Endothelial cell of coronary artery (primary cell): Measurements from ENCODE around the gene AKAP10. TPM values are rescaled to one million over a fixed set of nuclear protein-coding genes. Genes with fewer than 3 reads are reported as not detected.

Source experiments
- total RNA-seq: library from RNA; depleted of rRNA; stranded (reverse); fragments of >200 nt; gene quantifications from 2 replicates; pipeline ENCODE4 v1.2.3, GENCODE V29; 2014

The AKAP10 gene, protein sequence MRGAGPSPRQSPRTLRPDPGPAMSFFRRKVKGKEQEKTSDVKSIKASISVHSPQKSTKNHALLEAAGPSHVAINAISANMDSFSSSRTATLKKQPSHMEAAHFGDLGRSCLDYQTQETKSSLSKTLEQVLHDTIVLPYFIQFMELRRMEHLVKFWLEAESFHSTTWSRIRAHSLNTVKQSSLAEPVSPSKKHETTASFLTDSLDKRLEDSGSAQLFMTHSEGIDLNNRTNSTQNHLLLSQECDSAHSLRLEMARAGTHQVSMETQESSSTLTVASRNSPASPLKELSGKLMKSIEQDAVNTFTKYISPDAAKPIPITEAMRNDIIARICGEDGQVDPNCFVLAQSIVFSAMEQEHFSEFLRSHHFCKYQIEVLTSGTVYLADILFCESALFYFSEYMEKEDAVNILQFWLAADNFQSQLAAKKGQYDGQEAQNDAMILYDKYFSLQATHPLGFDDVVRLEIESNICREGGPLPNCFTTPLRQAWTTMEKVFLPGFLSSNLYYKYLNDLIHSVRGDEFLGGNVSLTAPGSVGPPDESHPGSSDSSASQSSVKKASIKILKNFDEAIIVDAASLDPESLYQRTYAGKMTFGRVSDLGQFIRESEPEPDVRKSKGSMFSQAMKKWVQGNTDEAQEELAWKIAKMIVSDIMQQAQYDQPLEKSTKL
- total RNA-seq = 13.9 and 21.2 TPM in 2 replicates

DNA sequence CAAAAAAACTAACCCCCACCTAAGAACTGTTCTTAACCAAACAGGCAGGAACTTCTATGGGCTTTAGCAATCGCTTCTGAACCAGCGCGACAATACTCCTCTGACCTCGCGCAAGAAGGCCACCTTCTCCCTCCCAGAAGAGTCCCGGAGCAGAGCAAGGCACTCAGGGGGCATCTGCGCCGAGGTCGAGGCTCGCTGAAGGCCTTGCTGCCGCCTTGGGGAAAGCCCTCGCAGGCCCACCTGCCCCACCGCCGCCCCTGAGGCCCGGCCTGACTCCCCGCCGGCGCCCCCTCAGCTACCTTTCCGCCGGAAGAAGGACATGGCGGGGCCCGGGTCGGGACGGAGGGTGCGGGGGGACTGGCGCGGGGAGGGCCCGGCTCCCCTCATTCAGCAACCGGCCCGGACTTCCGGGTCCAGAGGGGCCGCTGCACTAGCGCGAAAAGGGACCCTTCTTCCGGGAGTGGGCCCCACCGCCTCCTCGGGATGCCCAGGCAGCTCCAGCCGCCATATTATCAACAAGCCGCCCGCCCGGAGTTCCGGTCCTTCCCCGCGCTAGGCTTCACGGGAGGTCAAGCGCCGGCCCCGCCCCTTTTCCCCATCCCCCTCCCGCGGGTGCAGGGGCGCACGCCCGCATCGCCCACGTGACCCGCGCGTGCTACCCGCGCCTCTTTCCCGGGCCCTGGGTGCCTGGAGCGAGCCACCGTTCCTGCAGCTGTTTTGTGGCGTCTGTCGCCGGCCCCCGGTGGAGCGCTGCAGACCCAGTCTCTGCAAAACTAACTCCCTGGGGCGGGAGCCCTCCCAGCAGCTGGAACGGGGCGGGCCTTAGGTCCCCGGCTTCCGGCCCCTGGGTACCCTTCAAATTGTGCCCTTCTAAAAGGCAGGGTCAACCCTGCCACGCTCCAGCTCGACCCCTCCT is at the start of gene AKAP10:
Gene AKAP10, minus strand, starts transcription at position 536 of the 916 bp plus-strand sequence. Its CDS starts 149 bp downstream, at position 387.

DNA sequence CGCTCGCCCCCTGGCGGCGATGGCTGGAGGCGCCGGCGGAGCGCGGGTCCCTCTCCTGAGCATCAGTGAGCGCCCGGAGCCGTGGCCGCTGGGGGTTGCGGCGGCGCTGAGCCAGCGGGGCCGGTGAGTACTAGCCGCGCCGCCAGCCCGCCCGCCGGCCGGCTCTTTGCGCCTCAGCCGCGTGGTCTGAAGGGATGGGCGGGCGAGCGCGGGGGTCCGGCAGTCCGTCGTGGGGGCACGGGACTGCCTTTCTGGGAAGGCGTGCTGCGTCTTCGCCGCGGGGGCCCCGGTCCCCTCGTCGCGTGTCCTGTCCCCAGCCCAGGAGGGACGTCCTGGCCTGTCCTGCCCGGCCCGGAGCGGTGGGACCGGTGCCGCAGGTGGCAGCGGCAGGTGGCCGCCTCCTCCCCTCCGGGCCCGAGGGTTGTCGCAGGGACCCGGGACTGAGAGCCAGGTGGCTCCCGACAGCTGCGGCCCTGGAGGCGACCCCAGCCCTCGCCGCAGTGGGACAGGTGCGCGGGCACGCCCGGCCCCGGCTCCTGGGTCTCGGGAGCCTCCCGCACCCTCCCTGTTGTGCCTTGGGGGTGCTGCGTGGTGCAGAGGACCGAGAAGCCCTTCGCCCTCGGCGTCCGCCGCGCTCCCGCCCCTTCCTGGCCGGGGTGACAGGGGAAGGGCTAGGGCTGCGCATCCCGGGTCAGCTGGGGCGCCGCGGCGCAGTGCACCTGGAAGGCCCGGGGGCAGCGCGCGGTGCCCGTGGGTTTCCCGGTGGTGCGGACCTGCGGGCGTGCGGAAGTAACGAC is 31.9 kb upstream of the AKAP10 start, which contains the start of gene SPECC1:
Gene SPECC1, plus strand, starts transcription at position 58 of the 797 bp plus-strand sequence. CDS start 87,293 bp downstream, outside the sequence.

DNA sequence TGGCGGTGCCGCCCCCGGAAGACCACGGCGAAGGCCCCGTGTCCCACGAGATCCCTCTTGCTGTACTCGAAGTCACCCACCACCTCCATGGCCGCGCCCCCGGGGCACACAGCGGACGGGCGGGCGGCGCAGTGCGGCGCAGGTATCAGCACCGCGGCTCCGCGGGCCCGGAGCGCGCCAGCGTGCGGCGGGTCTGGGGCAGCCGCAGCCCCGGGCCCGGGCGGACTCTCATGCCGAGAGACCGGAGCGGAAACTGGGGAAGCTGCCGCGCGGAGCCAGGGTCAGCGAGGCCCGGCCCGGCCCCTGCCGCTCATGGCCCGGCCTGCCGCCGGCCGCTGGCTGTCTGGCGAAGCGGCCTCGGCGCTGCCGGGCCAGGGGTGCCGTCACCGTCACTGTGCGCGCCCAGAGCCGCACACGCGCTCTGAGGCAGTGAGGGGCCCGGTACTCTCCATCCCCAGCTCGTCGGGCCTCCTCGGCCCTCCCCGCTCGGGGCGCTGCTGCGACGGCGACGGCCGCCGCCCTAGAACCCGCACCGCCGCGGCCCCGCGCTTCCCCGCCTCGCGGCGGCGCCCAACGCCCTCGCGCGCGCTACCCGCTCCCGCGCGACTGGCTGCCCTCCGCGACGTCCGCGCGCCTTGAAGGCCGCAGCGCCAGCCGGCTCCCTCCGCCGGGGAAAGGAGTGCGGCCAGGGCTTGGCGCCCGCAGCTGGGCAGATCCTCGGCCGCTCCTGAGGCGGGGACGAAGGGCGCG is 110.1 kb downstream of the AKAP10 start, which contains the start of gene ULK2:
Gene ULK2, minus strand, starts transcription at position 608 of the 750 bp plus-strand sequence. Its CDS starts 519 bp downstream, at position 89.

Other genes starting within 250 kb of the AKAP10 start
- gene ALDH3A1, start 229.5 kb downstream of the AKAP10 start, total RNA-seq = 0.36 and 0.38 TPM in 2 replicates
- gene ULK2, start 109.9 kb downstream of the AKAP10 start, total RNA-seq = 17.0 and 22.8 TPM in 2 replicates
- 3.5 and 5.4 TPM in 2 replicates for gene SPECC1, start 31.5 kb upstream of the AKAP10 start, total RNA-seq